Chondrocyte (in vitro differentiated cells): ENCODE measurements around the gene UBQLN1. TPM values are rescaled to one million over a fixed set of nuclear protein-coding genes. Genes with fewer than 3 reads are reported as not detected.
A peak's percentile ranks its signal among the peaks of the same experiment; 100 is the strongest.
"Not testable (repeated sequence)": the region's sequence is repeated elsewhere in the genome, so short reads cannot be mapped to it uniquely, and the experiment has no call there.

Experiments
- DNase-seq: peaks from one replicate; pipeline ENCODE4 v3.0.0; 2021; ENCODE audit warnings: mixed read lengths, low spot score
- H3K27ac Mint-ChIP-seq: one replicate; pipeline ENCODE4 v1.8.0; 2021; ENCODE audit warnings: mild to moderate bottlenecking, moderate library complexity, mixed read lengths; ENCODE audit not compliant: unreplicated experiment
- H3K27me3 Mint-ChIP-seq: 2 replicates; pipeline ENCODE4 v1.8.0; 2021; ENCODE audit warnings: low read depth, mixed read lengths
- H3K36me3 Mint-ChIP-seq: 2 replicates; pipeline ENCODE4 v1.8.0; 2021; ENCODE audit warnings: low read depth, mixed read lengths
- H3K4me1 Mint-ChIP-seq: 2 replicates; pipeline ENCODE4 v1.8.0; 2021; ENCODE audit warnings: low read depth, mild to moderate bottlenecking, mixed read lengths
- H3K4me3 Mint-ChIP-seq: one replicate; pipeline ENCODE4 v1.8.0; 2021; ENCODE audit warnings: mild to moderate bottlenecking, moderate library complexity, mixed read lengths; ENCODE audit not compliant: unreplicated experiment
- H3K9me3 Mint-ChIP-seq: 2 replicates; pipeline ENCODE4 v1.8.0; 2021; ENCODE audit warnings: low read depth, mixed read lengths
- CTCF ChIP-seq: fragments of 200-600 bp; sonication (generic); IDR thresholded peaks from 2 replicates; pipeline ENCODE4 v1.5.0; 2021; ENCODE audit warnings: antibody characterized with exemption, mild to moderate bottlenecking, moderate library complexity
- long read RNA-seq: library from polyadenylated mRNA; stranded (forward); transcript quantifications from one replicate; pipeline ENCODE4 v2.0.0, GENCODE V29; 2021
- total RNA-seq: library from RNA; stranded (reverse); gene quantifications from 3 replicates; pipeline ENCODE4 v1.2.1, GENCODE V29; 2021

Gene UBQLN1
- total RNA-seq, result 83.4 to 89.6 TPM (median 85.8 TPM) in 3 replicates
- long read RNA-seq, full-length matches to known transcripts, result 91 of 99 reads
- long read RNA-seq, partial matches to known transcripts, result 1 of 99 reads
- long read RNA-seq, other reads (novel, unspliced or antisense), result 7 of 99 reads

GRCh38 chr9:83707768-83708514 is at the start of gene UBQLN1:
Gene UBQLN1, minus strand, starts transcription at chr9:83707958. Its CDS starts 279 bp downstream, at chr9:83707679.
- Mint-ChIP-seq H3K27me3 (no peaks in the 10 kb centered on the region), H3K4me3 (peak within 1 kb of the TSS; percentile 98), H3K27ac (peak within 1 kb of the TSS; percentile 100), H3K4me1 (peaks cover 32% of the 10 kb centered on the region), H3K36me3 (peaks cover 4% of the 10 kb centered on the region), H3K9me3 (peaks cover 3% of the 10 kb centered on the region)
- peak; percentile 96 for DNase-seq
- TF ChIP-seq CTCF, result no peak

- no peak overlapping the region for H3K4me3 Mint-ChIP-seq
- peaks cover 3% of the 10 kb centered on the region for H3K36me3 Mint-ChIP-seq
- H3K27ac Mint-ChIP-seq, result no peak overlapping the region
- H3K4me1 Mint-ChIP-seq, result no peaks in the 10 kb centered on the region
- H3K27me3 Mint-ChIP-seq, result no peaks in the 10 kb centered on the region
- no peak for TF ChIP-seq CTCF
- no peak for DNase-seq
- no peaks in the 10 kb centered on the region for H3K9me3 Mint-ChIP-seq
Measured at GRCh38 chr9:83754383-83754977, 46.7 kb upstream of the UBQLN1 start.

- peaks cover 3% of the 10 kb centered on the region for H3K36me3 Mint-ChIP-seq
- DNase-seq, result no peak
- H3K4me3 Mint-ChIP-seq, result no peak overlapping the region
- no peak overlapping the region for H3K27ac Mint-ChIP-seq
- TF ChIP-seq CTCF, result no peak
- H3K9me3 Mint-ChIP-seq, result no peaks in the 10 kb centered on the region
- H3K4me1 Mint-ChIP-seq, result no peaks in the 10 kb centered on the region
- H3K27me3 Mint-ChIP-seq, result no peaks in the 10 kb centered on the region
Measured at GRCh38 chr9:83749706-83750105, 41.9 kb upstream of the UBQLN1 start.

DNA sequence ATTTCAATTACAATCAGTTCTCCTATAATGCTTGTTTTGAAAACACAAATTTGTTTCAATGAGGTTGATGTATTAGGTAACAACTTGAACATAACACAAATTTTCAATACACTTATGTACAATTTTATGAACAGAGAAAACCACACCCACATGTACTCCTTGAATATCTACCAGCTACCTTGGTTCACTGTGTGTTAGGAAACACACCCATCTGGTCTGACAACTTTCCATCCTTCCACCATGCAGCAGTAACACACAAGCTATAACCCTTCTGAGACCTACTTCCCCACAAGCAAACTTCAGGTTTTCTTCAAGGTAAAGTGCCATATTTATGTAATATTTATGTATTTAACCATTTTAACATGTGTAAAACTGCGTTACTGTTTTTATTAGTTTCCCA is 36.4 kb upstream of the UBQLN1 start:
- Mint-ChIP-seq H3K4me3 (no peak overlapping the region), H3K4me1 (no peaks in the 10 kb centered on the region), H3K27ac (no peak overlapping the region), H3K27me3 (no peaks in the 10 kb centered on the region), H3K36me3 (no peaks in the 10 kb centered on the region), H3K9me3 (no peaks in the 10 kb centered on the region)
- no peak for TF ChIP-seq CTCF
- DNase-seq, result no peak

GRCh38 chr9:83733739-83734138 is 26.0 kb upstream of the UBQLN1 start:
- H3K4me1 Mint-ChIP-seq, result no peaks in the 10 kb centered on the region
- no peak for DNase-seq
- H3K9me3 Mint-ChIP-seq, result peaks cover 25% of the 10 kb centered on the region

DNA sequence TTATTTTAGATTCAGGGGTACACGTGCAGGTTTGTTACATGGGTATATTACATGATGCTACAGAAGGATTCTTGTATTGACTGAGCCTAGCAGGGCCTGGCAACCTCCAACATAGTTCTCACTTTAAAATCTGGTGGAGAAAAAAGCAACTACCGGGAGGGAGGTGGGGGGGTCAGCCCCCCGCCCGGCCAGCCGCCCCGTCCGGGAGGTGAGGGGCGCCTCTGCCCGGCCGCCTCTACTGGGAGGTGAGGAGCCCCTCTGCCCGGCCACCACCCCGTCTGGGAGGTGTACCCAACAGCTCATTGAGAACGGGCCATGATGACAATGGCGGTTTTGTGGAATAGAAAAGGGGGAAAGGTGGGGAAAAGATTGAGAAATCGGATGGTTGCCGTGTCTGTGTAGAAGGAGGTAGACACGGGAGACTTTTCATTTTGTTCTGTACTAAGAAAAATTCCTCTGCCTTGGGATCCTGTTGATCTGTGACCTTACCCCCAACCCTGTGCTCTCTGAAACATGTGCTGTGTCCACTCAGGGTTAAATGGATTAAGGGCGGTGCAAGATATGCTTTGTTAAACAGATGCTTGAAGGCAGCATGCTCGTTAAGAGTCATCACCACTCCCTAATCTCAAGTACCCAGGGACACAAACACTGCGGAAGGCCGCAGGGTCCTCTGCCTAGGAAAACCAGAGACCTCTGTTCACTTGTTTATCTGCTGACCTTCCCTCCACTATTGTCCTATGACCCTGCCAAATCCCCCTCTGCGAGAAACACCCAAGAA is 21.0 kb upstream of the UBQLN1 start:
- not testable (repeated sequence) for H3K36me3 Mint-ChIP-seq, H3K4me1 Mint-ChIP-seq, H3K27ac Mint-ChIP-seq, H3K4me3 Mint-ChIP-seq, DNase-seq, H3K9me3 Mint-ChIP-seq, H3K27me3 Mint-ChIP-seq

More at GRCh38 chr9:83733739-83734138, 26.0 kb upstream of the UBQLN1 start:
- Mint-ChIP-seq H3K4me3 (no peak overlapping the region), H3K27me3 (peaks cover 11% of the 10 kb centered on the region), H3K36me3 (peaks cover 1% of the 10 kb centered on the region), H3K27ac (no peak overlapping the region)
- no peak for TF ChIP-seq CTCF
